ENCODE results near the gene RTL5.

RTL5 gene

GRCh38 chrX:72088761-72089160 lies 43.0 kb downstream of the RTL5 start:
- no peak for TF ChIP-seq POLR2A (IDR thresholded peaks at IDR 0.05; ENCODE audit: low read depth, low read length)
- FAIRE-seq, result no peak
- DNase-seq (ENCODE audit: insufficient read length, low spot score), result no peak

- no peak for FAIRE-seq
- no peak for TF ChIP-seq POLR2A (IDR thresholded peaks at IDR 0.05; ENCODE audit: low read depth, low read length)
- DNase-seq (ENCODE audit: insufficient read length, low spot score), result no peak
Observed at GRCh38 chrX:72086995-72087394, 44.7 kb downstream of the RTL5 start.

DNA sequence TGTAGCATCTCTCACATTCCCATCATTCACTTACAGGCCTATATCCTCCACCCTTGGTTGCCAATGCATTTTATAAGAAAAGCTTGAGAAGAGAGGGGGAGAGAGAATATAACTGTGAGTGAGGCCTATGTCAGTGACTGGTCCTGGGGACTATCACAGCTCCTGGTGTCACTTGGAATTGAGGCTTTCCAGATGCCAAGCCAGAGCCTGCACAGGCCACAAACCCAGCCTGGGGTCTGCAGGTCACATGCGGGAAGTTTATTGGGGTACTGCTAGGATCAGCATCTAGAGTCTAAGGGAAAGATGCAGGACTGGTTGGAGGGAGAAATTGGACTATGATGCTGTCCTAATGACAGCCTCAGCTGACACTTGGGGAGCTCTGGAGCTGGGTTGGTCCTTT lies 47.6 kb downstream of the RTL5 start:
- DNase-seq (ENCODE audit: insufficient read length, low spot score) (no peak), FAIRE-seq (no peak)
- no peak for TF ChIP-seq POLR2A (IDR thresholded peaks at IDR 0.05; ENCODE audit: low read depth, low read length)

- no peak for TF ChIP-seq POLR2A (IDR thresholded peaks at IDR 0.05; ENCODE audit: low read depth, low read length)
- DNase-seq (ENCODE audit: insufficient read length, low spot score) (no peak), FAIRE-seq (no peak)
Observed at GRCh38 chrX:72083291-72083690, 48.4 kb downstream of the RTL5 start.

DNA sequence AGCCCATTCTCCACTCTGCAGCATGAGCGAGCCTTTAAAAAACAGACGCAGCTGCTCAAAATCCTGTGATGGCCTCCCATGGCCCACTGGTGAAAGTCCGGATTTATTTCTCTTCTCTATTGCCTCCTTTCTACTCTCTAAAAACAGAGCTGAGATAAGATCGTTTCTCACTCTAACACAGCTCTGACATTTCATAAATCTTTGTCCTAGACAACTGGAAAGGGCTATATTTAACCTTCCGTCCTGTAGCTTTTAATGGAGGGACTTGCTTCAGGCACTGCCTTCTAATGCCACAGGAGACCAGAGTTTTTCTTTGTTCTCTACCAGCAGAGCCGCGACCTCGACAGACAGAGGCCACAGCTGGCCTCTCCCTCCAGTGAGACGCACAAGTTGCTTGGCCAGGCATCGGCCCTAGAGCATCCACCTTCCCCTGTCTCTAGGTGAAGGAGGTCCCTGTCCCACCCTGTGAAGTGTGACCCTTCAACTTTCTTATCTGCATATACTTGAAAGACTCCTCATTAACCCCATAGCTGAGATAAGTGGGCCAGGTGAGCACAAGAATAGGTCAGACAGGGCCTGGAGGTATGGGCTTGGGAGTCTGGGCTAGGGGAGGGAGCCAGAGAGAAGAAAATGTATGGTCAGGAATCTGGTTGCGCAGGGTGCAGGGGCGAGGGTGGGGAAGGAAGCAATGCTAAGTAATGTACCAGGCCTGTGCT lies 50.0 kb downstream of the RTL5 start:
- TF ChIP-seq POLR2A (IDR thresholded peaks at IDR 0.05; ENCODE audit: low read depth, low read length), result no peak
- FAIRE-seq (no peak), DNase-seq (ENCODE audit: insufficient read length, low spot score) (no peak)

- DNase-seq (ENCODE audit: insufficient read length, low spot score) (no peak), FAIRE-seq (no peak)
- no peak for TF ChIP-seq POLR2A (IDR thresholded peaks at IDR 0.05; ENCODE audit: low read depth, low read length)
Observed at GRCh38 chrX:72080800-72081199, 50.9 kb downstream of the RTL5 start.

DNA sequence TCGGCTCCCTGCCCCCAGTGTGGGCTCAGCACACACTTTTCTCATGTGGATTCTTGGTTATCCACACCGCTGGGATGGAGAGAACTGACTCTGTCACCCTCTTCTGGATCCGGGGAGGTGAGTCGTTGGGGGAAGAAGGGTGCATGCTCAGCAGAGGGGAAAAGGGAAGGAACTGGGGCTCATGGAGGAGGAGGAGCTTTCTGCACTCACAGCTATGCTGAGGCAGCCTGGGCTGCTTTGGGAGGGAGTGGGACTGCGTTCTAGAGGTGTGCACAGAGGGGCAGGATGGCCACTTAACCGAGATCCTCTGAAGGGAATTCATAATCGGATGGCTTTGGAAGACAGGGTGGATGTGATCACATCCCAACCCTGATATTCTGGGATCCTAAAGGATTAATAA lies 51.6 kb downstream of the RTL5 start:
- TF ChIP-seq POLR2A (IDR thresholded peaks at IDR 0.05; ENCODE audit: low read depth, low read length), result no peak
- DNase-seq (ENCODE audit: insufficient read length, low spot score), result no peak

GRCh38 chrX:72079607-72080006 lies 52.1 kb downstream of the RTL5 start:
- no peak for TF ChIP-seq POLR2A (IDR thresholded peaks at IDR 0.05; ENCODE audit: low read depth, low read length)
- DNase-seq (ENCODE audit: insufficient read length, low spot score) (no peak), FAIRE-seq (no peak)

More for the DNA sequence above, 51.6 kb downstream of the RTL5 start:
- no peak for FAIRE-seq

GRCh38 chrX:72078411-72078810 lies 53.3 kb downstream of the RTL5 start:
- FAIRE-seq (no peak), DNase-seq (ENCODE audit: insufficient read length, low spot score) (no peak)
- TF ChIP-seq POLR2A (IDR thresholded peaks at IDR 0.05; ENCODE audit: low read depth, low read length), result no peak

Measured in H54 (cell line).